ENCODE measurements around the gene SMCO1. TPM values are rescaled to one million over a fixed set of nuclear protein-coding genes. Genes with fewer than 3 reads are reported as not detected.
A peak's percentile ranks its signal among the peaks of the same experiment; 100 is the strongest.
"Not testable (repeated sequence)": the region's sequence is repeated elsewhere in the genome, so short reads cannot be mapped to it uniquely, and the experiment has no call there.

Gene SMCO1
- total RNA-seq, 2 experiments from 2014 or later = not detected

- ChIA-PET CTCF (interaction anchor here (0.6 to 1.2 kb wide), 3 partner anchors 14 to 175 kb away, joined by 3 to 5 read pairs (median 3); no protein-coding TSS in a partner anchor), POLR2A (no interaction called here)
- no peak overlapping the region for H3K4me3 Mint-ChIP-seq
- Histone ChIP-seq H3K4me3 (ENCODE audit: low read length) (no peak overlapping the region), H3K27me3 (ENCODE audit: control insufficient read depth in 1 of 2, insufficient read depth in 2 of 2, low read length in 2 of 2) (no peaks in the 10 kb centered on the region), H3K27ac (ENCODE audit: low read depth in 1 of 2, low read length in 2 of 2) (no peak overlapping the region), H3K4me1 (ENCODE audit: insufficient read depth, low read length) (no peaks in the 10 kb centered on the region), H3K9me3 (ENCODE audit: control insufficient read depth in 1 of 2, insufficient read depth in 1 of 2, low read length in 2 of 2) (peaks cover 14 to 29% of the 10 kb centered on the region in 2 experiments), H3K36me3 (ENCODE audit: insufficient read depth, low read length) (no peaks in the 10 kb centered on the region)
- H3K36me3 Mint-ChIP-seq (ENCODE audit: low read depth) = peaks cover 7% of the 10 kb centered on the region
- no peak overlapping the region for H3K27ac Mint-ChIP-seq
- peaks cover 4% of the 10 kb centered on the region for H3K9me3 Mint-ChIP-seq
- DNase-seq = no peak
- ATAC-seq (ENCODE audit: poor library complexity) = no peak
- no peak for TF ChIP-seq CTCF (IDR thresholded peaks at IDR 0.05)
- intact Hi-C loops (cut with DNase I, micrococcal nuclease) = no loop called here
- H3K4me1 Mint-ChIP-seq (ENCODE audit: low read depth) = no peaks in the 10 kb centered on the region
- peaks cover 4% of the 10 kb centered on the region for H3K27me3 Mint-ChIP-seq
Observed at GRCh38 chr3:196514350-196514716, 813 bp downstream of the SMCO1 start.

DNA sequence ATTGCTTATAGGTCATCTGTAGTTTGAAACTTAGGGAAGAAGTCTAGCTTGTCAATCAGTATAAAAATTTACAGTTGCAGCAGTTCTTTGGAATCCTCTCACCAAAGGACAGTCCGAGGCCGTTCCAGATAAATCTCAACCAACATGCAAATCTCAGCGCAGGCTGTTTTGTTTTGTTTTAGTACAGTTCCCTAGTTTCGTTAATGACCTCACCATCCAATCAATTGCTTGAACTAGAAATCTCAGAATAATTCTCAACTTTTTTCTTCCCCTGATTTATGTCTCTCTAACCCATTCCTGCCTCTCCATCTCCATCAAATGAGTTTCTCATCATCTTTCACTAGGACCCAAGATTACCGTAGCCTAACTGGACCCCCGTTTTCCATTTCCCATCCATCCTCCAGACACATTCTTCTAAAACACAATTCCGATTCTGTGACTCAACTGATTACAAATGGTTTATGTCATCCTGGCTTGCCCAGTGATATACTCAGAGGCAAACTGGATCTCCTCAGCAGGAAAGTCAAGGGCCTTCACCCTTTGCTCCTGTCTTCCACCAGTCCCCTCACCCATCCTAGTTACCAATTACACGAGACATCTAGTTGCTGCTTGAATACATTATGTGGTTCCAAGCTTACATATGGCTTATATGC lies 1.3 kb downstream of the SMCO1 start:
- Histone ChIP-seq H3K9me3 (ENCODE audit: control insufficient read depth in 1 of 2, insufficient read depth in 1 of 2, low read length in 2 of 2) (peaks cover 9 to 24% of the 10 kb centered on the region in 2 experiments), H3K36me3 (ENCODE audit: insufficient read depth, low read length) (no peaks in the 10 kb centered on the region), H3K27ac (ENCODE audit: low read depth in 1 of 2, low read length in 2 of 2) (no peak overlapping the region), H3K4me1 (ENCODE audit: insufficient read depth, low read length) (no peaks in the 10 kb centered on the region), H3K4me3 (ENCODE audit: low read length) (no peak overlapping the region), H3K27me3 (ENCODE audit: control insufficient read depth in 1 of 2, insufficient read depth in 2 of 2, low read length in 2 of 2) (no peaks in the 10 kb centered on the region)
- H3K4me1 Mint-ChIP-seq (ENCODE audit: low read depth) = no peaks in the 10 kb centered on the region
- H3K9me3 Mint-ChIP-seq = peaks cover 3% of the 10 kb centered on the region
- DNase-seq = no peak
- no peak overlapping the region for H3K27ac Mint-ChIP-seq
- peaks cover 7% of the 10 kb centered on the region for H3K36me3 Mint-ChIP-seq (ENCODE audit: low read depth)
- intact Hi-C loops (cut with DNase I, micrococcal nuclease) = no loop called here
- ATAC-seq (ENCODE audit: poor library complexity) = no peak
- POLR2A ChIA-PET = no interaction called here
- H3K4me3 Mint-ChIP-seq = no peak overlapping the region
- CTCF ChIA-PET = interaction anchor here (0.5 to 1.2 kb wide), 4 partner anchors 15 to 175 kb away, joined by 3 to 5 read pairs (median 3); no protein-coding TSS in a partner anchor
- no peak for TF ChIP-seq CTCF (IDR thresholded peaks at IDR 0.05)
- peaks cover 4% of the 10 kb centered on the region for H3K27me3 Mint-ChIP-seq

DNA sequence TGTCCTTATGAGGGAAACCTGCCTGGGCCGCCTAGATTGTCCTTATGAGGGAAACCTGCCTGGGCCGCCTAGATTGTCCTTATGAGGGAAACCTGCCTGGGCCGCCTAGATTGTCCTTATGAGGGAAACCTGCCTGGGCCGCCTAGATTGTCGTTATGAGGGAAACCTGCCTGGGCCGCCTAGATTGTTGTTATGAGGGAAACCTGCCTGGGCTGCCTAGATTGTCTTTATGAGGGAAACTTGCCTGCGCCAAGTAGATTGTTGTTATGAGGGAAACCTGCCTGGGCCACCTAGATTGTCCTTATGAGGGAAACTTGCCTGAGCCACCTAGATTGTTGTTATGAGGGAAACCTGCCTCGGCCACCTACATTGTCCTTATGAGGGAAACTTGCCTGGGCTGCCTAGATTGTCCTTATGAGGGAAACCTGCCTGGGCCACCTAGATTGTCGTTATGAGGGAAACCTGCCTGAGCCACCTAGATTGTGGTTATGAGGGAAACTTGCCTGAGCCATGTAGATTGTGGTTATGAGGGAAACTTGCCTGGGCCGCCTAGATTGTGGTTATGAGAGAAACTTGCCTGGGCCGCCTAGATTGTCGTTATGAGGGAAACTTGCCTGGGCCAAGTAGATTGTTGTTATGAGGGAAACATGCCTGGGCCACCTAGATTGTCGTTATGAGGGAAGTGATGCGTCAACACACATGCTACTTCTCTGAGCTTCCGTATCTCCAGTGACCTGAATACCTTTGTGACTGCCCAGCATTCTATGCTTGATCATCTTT lies 3.3 kb downstream of the SMCO1 start:
- H3K4me3 Mint-ChIP-seq; H3K4me3 ChIP-seq (ENCODE audit: low read length); H3K36me3 Mint-ChIP-seq (ENCODE audit: low read depth); H3K27ac ChIP-seq (ENCODE audit: low read depth in 1 of 2, low read length in 2 of 2); H3K27ac Mint-ChIP-seq; ATAC-seq (ENCODE audit: poor library complexity); intact Hi-C loops (cut with DNase I, micrococcal nuclease); H3K27me3 Mint-ChIP-seq; H3K36me3 ChIP-seq (ENCODE audit: insufficient read depth, low read length); H3K4me1 ChIP-seq (ENCODE audit: insufficient read depth, low read length); POLR2A ChIA-PET; H3K9me3 Mint-ChIP-seq; H3K4me1 Mint-ChIP-seq (ENCODE audit: low read depth); H3K9me3 ChIP-seq (ENCODE audit: control insufficient read depth in 1 of 2, insufficient read depth in 1 of 2, low read length in 2 of 2); H3K27me3 ChIP-seq (ENCODE audit: control insufficient read depth in 1 of 2, insufficient read depth in 2 of 2, low read length in 2 of 2): not testable (repeated sequence)
- CTCF ChIA-PET = interaction anchor here (0.7 kb wide), 1 partner anchor 271 kb away, joined by 4 read pairs; no protein-coding TSS in a partner anchor
- peak in 2 of 14 experiments; percentile 36 to 55 for DNase-seq

DNA sequence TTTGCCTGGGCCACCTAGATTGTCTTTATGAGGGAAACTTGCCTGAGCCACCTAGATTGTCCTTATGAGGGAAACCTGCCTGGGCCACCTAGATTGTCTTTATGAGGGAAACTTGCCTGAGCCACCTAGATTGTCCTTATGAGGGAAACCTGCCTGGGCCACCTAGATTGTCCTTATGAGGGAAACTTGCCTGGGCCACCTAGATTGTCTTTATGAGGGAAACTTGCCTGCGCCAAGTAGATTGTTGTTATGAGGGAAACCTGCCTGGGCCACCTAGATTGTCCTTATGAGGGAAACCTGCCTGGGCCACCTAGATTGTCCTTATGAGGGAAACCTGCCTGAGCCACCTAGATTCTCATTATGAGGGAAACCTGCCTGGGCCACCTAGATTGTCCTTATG lies 4.0 kb downstream of the SMCO1 start:
- H3K27me3 Mint-ChIP-seq; ATAC-seq (ENCODE audit: poor library complexity); H3K36me3 Mint-ChIP-seq (ENCODE audit: low read depth); POLR2A ChIA-PET; H3K27me3 ChIP-seq (ENCODE audit: control insufficient read depth in 1 of 2, insufficient read depth in 2 of 2, low read length in 2 of 2); CTCF ChIA-PET; H3K4me1 ChIP-seq (ENCODE audit: insufficient read depth, low read length); H3K4me1 Mint-ChIP-seq (ENCODE audit: low read depth); H3K9me3 ChIP-seq (ENCODE audit: control insufficient read depth in 1 of 2, insufficient read depth in 1 of 2, low read length in 2 of 2); H3K27ac ChIP-seq (ENCODE audit: low read depth in 1 of 2, low read length in 2 of 2); H3K36me3 ChIP-seq (ENCODE audit: insufficient read depth, low read length); H3K27ac Mint-ChIP-seq; DNase-seq; H3K4me3 Mint-ChIP-seq; H3K9me3 Mint-ChIP-seq; intact Hi-C loops (cut with DNase I, micrococcal nuclease); H3K4me3 ChIP-seq (ENCODE audit: low read length): not testable (repeated sequence)
